SK-N-SH (cell line): Measurements from ENCODE around the gene UBR1. TPM values are rescaled to one million over a fixed set of nuclear protein-coding genes. Genes with fewer than 3 reads are reported as not detected.

ENCODE experiments used
- CTCF ChIA-PET: fragments of 300-600, 350-600 bp; formaldehyde crosslinking; extraction: SDS; loops from one replicate; lab custom pipeline; 2021; lab: Yijun Ruan, JAX
- POLR2A ChIA-PET: fragments of 350-600 bp; sonication (Branson Sonifier 250); formaldehyde crosslinking; extraction: SDS; loops from one replicate; lab custom pipeline; 2020; ENCODE audit warnings: antibody characterized with exemption, inconsistent platforms; lab: Yijun Ruan, JAX
- DNase-seq: peaks from one replicate; pipeline ENCODE4 v3.0.0; 2012
- H2AFZ ChIP-seq: fragments of 200-600 bp; sonication (generic); 2 replicates; pipeline ENCODE4 v1.8.1; 2016; ENCODE audit warnings: antibody characterized with exemption, mild to moderate bottlenecking, low read depth
- H3F3A ChIP-seq: fragments of 200-600 bp; sonication (generic); replicated peaks from 2 replicates; pipeline ENCODE3; 2016; ENCODE audit warnings: antibody characterized with exemption, mild to moderate bottlenecking; ENCODE audit not compliant: insufficient read depth
- H3K27ac ChIP-seq, 2 experiments: fragments of 200-500 bp in 1 of 2; fragments of 200-600 bp in 1 of 2; sonication (Bioruptor generic) in 1 of 2; sonication (generic), shearing (Covaris generic) in 1 of 2; 2 replicates each; pipeline versions ENCODE4 v1.5.1 to v1.6.1; 2014 to 2016; ENCODE audit warnings: low read depth in 2 of 2, inconsistent platforms in 1 of 2, low read length in 1 of 2, mild to moderate bottlenecking in 1 of 2, mixed read lengths in 1 of 2
- H3K27me3 ChIP-seq: fragments of 200-600 bp; sonication (generic), shearing (Covaris generic); 2 replicates; pipeline ENCODE4 v1.6.1; 2016; ENCODE audit warnings: mixed run types; ENCODE audit not compliant: insufficient read depth
- H3K36me3 ChIP-seq, 2 experiments: fragments of 200-500 bp in 1 of 2; fragments of 200-600 bp in 1 of 2; sonication (Bioruptor generic) in 1 of 2; sonication (generic) in 1 of 2; replicated peaks in 1 of 2; 2 replicates each; pipeline versions ENCODE3 to v1.5.1; 2014 to 2016; ENCODE audit warnings: low read length in 1 of 2, mild to moderate bottlenecking in 1 of 2; ENCODE audit not compliant: insufficient read depth in 2 of 2, control insufficient read depth in 1 of 2
- H3K4me1 ChIP-seq, 2 experiments: fragments of 200-500 bp in 1 of 2; fragments of 200-600 bp in 1 of 2; sonication (Bioruptor generic) in 1 of 2; sonication (generic), shearing (Covaris generic) in 1 of 2; 2 replicates each; pipeline versions ENCODE4 v1.5.1 to v1.6.1; 2014 to 2016; ENCODE audit warnings: low read depth in 1 of 2, low read length in 1 of 2, mixed run types in 1 of 2; ENCODE audit not compliant: insufficient read depth in 2 of 2, control insufficient read depth in 1 of 2
- H3K4me2 ChIP-seq: fragments of 200-600 bp; sonication (generic), shearing (Covaris generic); 2 replicates; pipeline ENCODE4 v1.6.1; 2017; ENCODE audit warnings: mixed run types
- H3K4me3 ChIP-seq, 2 experiments: fragments of 200-500 bp in 1 of 2; fragments of 200-600 bp in 1 of 2; sonication (Bioruptor generic) in 1 of 2; sonication (generic), shearing (Covaris generic) in 1 of 2; 2 replicates each; pipeline versions ENCODE4 v1.5.1 to v1.8.1; 2014 to 2016; ENCODE audit warnings: low read depth in 2 of 2, inconsistent platforms in 1 of 2, low read length in 1 of 2, mild to moderate bottlenecking in 1 of 2, mixed read lengths in 1 of 2, moderate library complexity in 1 of 2
- H3K79me2 ChIP-seq: fragments of 200-600 bp; sonication (generic); 2 replicates; pipeline ENCODE4 v1.8.1; 2017; ENCODE audit warnings: mild to moderate bottlenecking; ENCODE audit not compliant: insufficient read depth
- H3K9ac ChIP-seq: fragments of 200-600 bp; sonication (generic); 2 replicates; pipeline ENCODE4 v1.6.1; 2017; ENCODE audit warnings: mixed run types
- H3K9me2 ChIP-seq: fragments of 200-600 bp; sonication (generic); 2 replicates; pipeline ENCODE4 v1.6.1; 2017; ENCODE audit warnings: mixed run types
- H3K9me3 ChIP-seq: fragments of 200-600 bp; sonication (generic); 2 replicates; pipeline ENCODE4 v1.6.1; 2017; ENCODE audit warnings: mixed run types, mild to moderate bottlenecking, moderate library complexity
- H4K20me1 ChIP-seq: fragments of 200-600 bp; sonication (generic); 2 replicates; pipeline ENCODE4 v1.6.1; 2017; ENCODE audit warnings: mild to moderate bottlenecking, mixed run types; ENCODE audit not compliant: insufficient read depth
- CHD2 ChIP-seq: fragments of 150-350 bp; IDR thresholded peaks from 2 replicates; pipeline ENCODE4 v1.6.1; 2018; ENCODE audit warnings: low read length; ENCODE audit not compliant: partially characterized antibody
- CTCF ChIP-seq: fragments of 200-600 bp; sonication (generic); IDR thresholded peaks from 2 replicates; pipeline ENCODE4 v1.6.1; 2017; ENCODE audit warnings: antibody characterized with exemption, mild to moderate bottlenecking, moderate library complexity
- ELF1 ChIP-seq: IDR thresholded peaks from 2 replicates; pipeline ENCODE4 v1.4.0; 2012
- EP300 ChIP-seq, 2 experiments: IDR thresholded peaks; 2 replicates each; pipeline versions ENCODE4 v1.4.0 to v1.6.1; 2012; ENCODE audit warnings: borderline replicate concordance in 1 of 2, low read depth in 1 of 2, low read length in 1 of 2
- FOSL2 ChIP-seq: IDR thresholded peaks from 2 replicates; pipeline ENCODE4 v1.4.0; 2012; ENCODE audit warnings: low read depth, mild to moderate bottlenecking, moderate library complexity, borderline replicate concordance
- FOXJ3 ChIP-seq: sonication (generic); formaldehyde crosslinking; IDR thresholded peaks from 2 replicates; pipeline ENCODE4 v1.5.1; 2020; ENCODE audit warnings: mild to moderate bottlenecking, missing genetic modification reagents
- IRF3 ChIP-seq: fragments of 150-350 bp; IDR thresholded peaks from 2 replicates; pipeline ENCODE4 v1.6.1; 2016; ENCODE audit warnings: mild to moderate bottlenecking, low read depth, low read length
- MEF2A ChIP-seq: IDR thresholded peaks from 2 replicates; pipeline ENCODE4 v1.4.0; 2012; ENCODE audit warnings: low read depth, borderline replicate concordance
- NFIC ChIP-seq: IDR thresholded peaks from 2 replicates; pipeline ENCODE4 v1.4.0; 2012; ENCODE audit warnings: borderline replicate concordance
- RAD21 ChIP-seq: IDR thresholded peaks from 2 replicates; pipeline ENCODE4 v1.6.1; 2012; ENCODE audit warnings: mild to moderate bottlenecking, low read length
- RXRA ChIP-seq: IDR thresholded peaks from 2 replicates; pipeline ENCODE4 v1.4.0; 2012; ENCODE audit warnings: low read depth, mild to moderate bottlenecking, borderline replicate concordance
- TEAD4 ChIP-seq: IDR thresholded peaks from 2 replicates; pipeline ENCODE4 v1.4.0; 2012; ENCODE audit warnings: mild to moderate bottlenecking, borderline replicate concordance; ENCODE audit not compliant: insufficient read depth
- WGBS: methylation state at CpG from one replicate; pipeline ENCODE4 v1.1.6; 2017; ENCODE audit warnings: low lambda C conversion rate; 5-methylcytosine and 5-hydroxymethylcytosine counted together
- polyA plus RNA-seq, 3 experiments: library from polyadenylated mRNA; depleted of rRNA; stranded (reverse); fragments of >200 nt; gene quantifications; 2 replicates each; pipeline ENCODE4 v1.2.3, GENCODE V29; 2012
- TF ChIP-seq, protein P1 (sequence below): IDR thresholded peaks from 2 replicates; pipeline ENCODE4; 2012

Gene UBR1
- polyA plus RNA-seq, 1 of the 3 experiments (the other 2 are of a cell fraction) = 3.7 TPM

GRCh38 chr15:42994546-42994945 is 111.3 kb downstream of the UBR1 start:
- H3K36me3 ChIP-seq = peaks cover 21 to 31% of the 10 kb centered on the region in 2 experiments
- H3K79me2 ChIP-seq = no peaks in the 10 kb centered on the region
- POLR2A ChIA-PET = no interaction called here
- no peak overlapping the region for H2AFZ ChIP-seq
- H3K9ac ChIP-seq = no peak overlapping the region
- no peaks in the 10 kb centered on the region for H3K4me1 ChIP-seq
- WGBS = 98% methylated on average over 2 of the region's 2 CpGs
- no peak overlapping the region for H3K4me3 ChIP-seq
- no peaks in the 10 kb centered on the region for H4K20me1 ChIP-seq
- DNase-seq = no peak
- H3K27me3 ChIP-seq = no peaks in the 10 kb centered on the region
- H3F3A ChIP-seq = no peaks in the 10 kb centered on the region
- no peak overlapping the region for H3K4me2 ChIP-seq
- no peaks in the 10 kb centered on the region for H3K9me3 ChIP-seq
- CTCF ChIA-PET = no interaction called here
- no peak overlapping the region for H3K27ac ChIP-seq
- H3K9me2 ChIP-seq = no peaks in the 10 kb centered on the region
- TF ChIP-seq FOSL2 = no peak
- no peak for TF ChIP-seq EP300 (IDR thresholded peaks at IDR 0.05; ENCODE audit: borderline replicate concordance in 1 of 2, low read depth in 1 of 2, low read length in 1 of 2)
- TF ChIP-seq MEF2A = no peak
- TF ChIP-seq FOXJ3 (CRISPR knock-in tag) = no peak
- TF ChIP-seq NFIC = no peak
- no peak for TF ChIP-seq RXRA
- no peak for TF ChIP-seq ELF1
- no peak for TF ChIP-seq CTCF
- no peak for TF ChIP-seq RAD21
- TF ChIP-seq IRF3 = no peak
- TF ChIP-seq CHD2 = no peak
- TF ChIP-seq, protein P1, sequence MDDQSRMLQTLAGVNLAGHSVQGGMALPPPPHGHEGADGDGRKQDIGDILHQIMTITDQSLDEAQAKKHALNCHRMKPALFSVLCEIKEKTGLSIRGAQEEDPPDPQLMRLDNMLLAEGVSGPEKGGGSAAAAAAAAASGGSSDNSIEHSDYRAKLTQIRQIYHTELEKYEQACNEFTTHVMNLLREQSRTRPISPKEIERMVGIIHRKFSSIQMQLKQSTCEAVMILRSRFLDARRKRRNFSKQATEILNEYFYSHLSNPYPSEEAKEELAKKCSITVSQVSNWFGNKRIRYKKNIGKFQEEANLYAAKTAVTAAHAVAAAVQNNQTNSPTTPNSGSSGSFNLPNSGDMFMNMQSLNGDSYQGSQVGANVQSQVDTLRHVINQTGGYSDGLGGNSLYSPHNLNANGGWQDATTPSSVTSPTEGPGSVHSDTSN = no peak

DNA sequence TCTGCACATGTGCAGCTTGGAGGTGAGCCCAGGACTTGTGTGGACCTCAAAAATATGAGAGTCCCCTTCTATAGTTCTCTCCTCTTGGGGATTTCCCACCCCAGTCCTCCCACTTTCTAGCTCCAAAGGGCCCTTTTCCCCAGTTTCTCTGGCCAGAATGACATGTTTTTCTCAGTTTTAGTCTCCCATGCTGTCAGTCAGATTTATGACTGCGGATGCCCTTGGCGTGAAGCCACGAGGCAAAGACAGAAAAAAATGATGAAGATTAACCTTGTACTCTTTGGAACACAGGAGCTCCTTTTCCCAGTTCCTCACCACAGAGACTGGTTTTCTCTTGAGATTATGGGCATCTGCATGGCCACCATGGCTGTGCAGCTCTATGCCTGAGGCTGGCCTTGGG is 113.2 kb downstream of the UBR1 start:
- no peak for TF ChIP-seq TEAD4
- TF ChIP-seq, protein P1 = peak; percentile 66
- no peaks in the 10 kb centered on the region for H3K27me3 ChIP-seq
- H3K4me2 ChIP-seq = no peak overlapping the region
- no peaks in the 10 kb centered on the region for H3K79me2 ChIP-seq
- H3K27ac ChIP-seq = no peak overlapping the region
- no peaks in the 10 kb centered on the region for H3K4me1 ChIP-seq
- no peak overlapping the region for H2AFZ ChIP-seq
- POLR2A ChIA-PET = no interaction called here
- H3K9me3 ChIP-seq = no peaks in the 10 kb centered on the region
- no peaks in the 10 kb centered on the region for H3K9me2 ChIP-seq
- peaks cover 31 to 38% of the 10 kb centered on the region in 2 experiments for H3K36me3 ChIP-seq
- 95% methylated on average over 3 of the region's 3 CpGs for WGBS
- no peak overlapping the region for H3K4me3 ChIP-seq
- CTCF ChIA-PET = interaction anchor here (0.9 to 1.3 kb wide), 3 partner anchors 9 to 79 kb away, joined by 3 read pairs; no protein-coding TSS in a partner anchor
- H3F3A ChIP-seq = no peaks in the 10 kb centered on the region
- H4K20me1 ChIP-seq = no peaks in the 10 kb centered on the region
- no peak for DNase-seq
- no peak overlapping the region for H3K9ac ChIP-seq
